Measurements from ENCODE around the gene AP4B1.

DNA sequence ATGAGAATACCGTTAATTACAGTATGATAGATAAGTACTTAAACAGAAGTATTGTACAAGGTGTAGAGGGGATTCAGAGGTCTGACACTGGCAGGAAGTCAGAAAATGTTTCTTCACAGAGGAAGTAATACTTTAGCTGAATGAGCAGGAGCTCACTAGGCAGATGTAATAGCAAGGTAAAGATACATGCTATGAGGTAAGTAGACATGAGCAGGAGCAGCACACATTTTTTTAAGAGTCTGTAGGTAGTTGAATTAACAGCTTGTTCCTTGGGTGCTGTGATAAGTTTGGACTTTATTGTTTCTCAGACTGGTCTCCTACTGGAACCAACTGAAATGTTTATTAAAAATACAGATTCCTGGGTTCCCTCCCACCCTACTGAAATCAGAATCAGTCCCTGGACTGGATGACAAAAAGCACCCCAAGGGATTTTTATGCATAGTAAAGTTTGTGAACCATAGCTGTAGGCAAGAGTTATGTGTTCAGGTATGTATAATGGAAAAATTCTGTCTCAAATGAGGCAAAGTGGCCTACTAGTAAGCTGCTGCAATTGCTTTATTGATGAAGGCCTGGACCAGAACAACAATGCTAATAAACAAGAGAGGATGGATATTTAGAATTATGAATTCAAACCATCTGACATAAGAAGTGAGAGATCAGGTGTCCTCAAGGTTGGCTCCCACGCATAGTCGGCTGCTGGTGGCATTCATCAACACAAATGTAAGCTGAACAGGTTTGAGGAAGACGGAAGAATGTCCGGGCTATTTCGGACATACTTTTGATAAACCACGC is 902 bp downstream of the AP4B1 start:
- no peak for TF ChIP-seq POLR2A (IDR thresholded peaks at IDR 0.05)
- TF ChIP-seq CTCF (IDR thresholded peaks at IDR 0.05), result no peak

Data from right lobe of liver (tissue), 4 donors.